Measurements from ENCODE around the gene C2orf78. TPM values are rescaled to one million over a fixed set of nuclear protein-coding genes. Genes with fewer than 3 reads are reported as not detected.
A peak's percentile ranks its signal among the peaks of the same experiment; 100 is the strongest.

The C2orf78 gene
- total and polyA plus RNA-seq, 9 of the 15 experiments (the other 6 are each of a cell fraction or from before 2014, with no cell fraction given), result 0.04 to 0.28 (median 0.20) TPM

- POLR2A ChIA-PET, result interaction anchor here (1.4 kb wide), 1 partner anchor 10 kb away, joined by 6 read pairs; no protein-coding TSS in a partner anchor
- H3K4me3 ChIP-seq, result no peak overlapping the region
- H3K79me2 ChIP-seq (ENCODE audit: control insufficient read depth, insufficient read depth, low read length), result no peaks in the 10 kb centered on the region
- no peaks in the 10 kb centered on the region for H3K9me1 ChIP-seq (ENCODE audit: control insufficient read depth, insufficient read depth, low read length)
- 24% methylated on average over 2 of the region's 2 CpGs for WGBS (ENCODE audit: insufficient coverage, low coverage, missing lambda C conversion rate)
- in situ Hi-C loops (cut with MboI), result no loop called here
- peaks cover 3 to 6% of the 10 kb centered on the region in 2 experiments; a peak in 2 of 5 replicates for H3K4me1 ChIP-seq (replicated peaks in 1 of 2; ENCODE audit: control insufficient read depth in 2 of 2, insufficient read depth in 2 of 2, low read length in 2 of 2)
- no peak overlapping the region for H3K9ac ChIP-seq (ENCODE audit: insufficient read depth in 1 of 2, low read depth in 2 of 2, low read length in 2 of 2)
- CTCF ChIA-PET (ENCODE audit: low intra/inter-chr PET ratio), result interaction anchor here (1.0 to 2.0 kb wide), 2 partner anchors 165 to 282 kb away, joined by 4 to 5 read pairs; no protein-coding TSS in a partner anchor
- ATAC-seq (no peak), FAIRE-seq (no peak), DNase-seq (ENCODE audit: extremely low read depth in 1 of 4, low spot score in 3 of 4) (no peak)
- no TSS peak for BruUV-seq (replicated peaks)
- H3K27ac ChIP-seq (ENCODE audit: extremely low read depth, low read depth, low read length), result no peak overlapping the region
- H3K9me3 ChIP-seq (replicated peaks; ENCODE audit: control insufficient read depth, insufficient read depth, low read depth, low read length), result no peaks in the 10 kb centered on the region
- no peaks in the 10 kb centered on the region for H3K36me3 ChIP-seq (ENCODE audit: control insufficient read depth, insufficient read depth, low read length)
- no peaks in the 10 kb centered on the region for H4K20me1 ChIP-seq (replicated peaks; ENCODE audit: control insufficient read depth, insufficient read depth, low read length)
- H2AFZ ChIP-seq (ENCODE audit: low read depth, low read length), result no peak overlapping the region
- no peaks in the 10 kb centered on the region for H3K27me3 ChIP-seq (ENCODE audit: control insufficient read depth in 2 of 2, insufficient read depth in 2 of 2, low read length in 2 of 2)
- TF ChIP-seq PKNOX1 (IDR thresholded peaks at IDR 0.05), result peak; percentile 17; the same call in 1 of the 2 replicates
- no peak for TF ChIP-seq MITF (IDR thresholded peaks at IDR 0.05)
- no peak for TF ChIP-seq ZNF592 (IDR thresholded peaks at IDR 0.05)
- peak; percentile 98 for TF ChIP-seq ZBTB40 (IDR thresholded peaks at IDR 0.05)
- TF ChIP-seq ZBTB40 (CRISPR knock-in tag; IDR thresholded peaks at IDR 0.05), result peak; percentile 90
- TF ChIP-seq MEIS2 (IDR thresholded peaks at IDR 0.05; ENCODE audit: partially characterized antibody), result peak; percentile 18
- no peak overlapping the region for H3K4me2 ChIP-seq (ENCODE audit: insufficient read depth, low read length)
- intact Hi-C loops (cut with micrococcal nuclease), result loop anchor here (10.0 kb wide), 7 partner anchors 148 to 572 kb away; partner anchors contain the start of genes BOLA3 and TET3
Measured at GRCh38 chr2:73822991-73823390, 39.0 kb downstream of the C2orf78 start.
